Measurements from ENCODE around the gene PMM2. TPM values are rescaled to one million over a fixed set of nuclear protein-coding genes. Genes with fewer than 3 reads are reported as not detected.
A peak's percentile ranks its signal among the peaks of the same experiment; 100 is the strongest.
"Not testable (repeated sequence)": the region's sequence is repeated elsewhere in the genome, so short reads cannot be mapped to it uniquely, and the experiment has no call there.

The PMM2 gene
- total RNA-seq, 1 experiment from 2014 or later: 47.9 TPM

GRCh38 chr16:8816967-8817655 lies 19.5 kb downstream of the PMM2 start:
- no peak for DNase-seq (ENCODE audit: low read depth in 1 of 2, low spot score in 2 of 2)
- Histone ChIP-seq H3K36me3 (peaks cover 98% of the 10 kb centered on the region), H3K27ac (no peak overlapping the region)

GRCh38 chr16:8818504-8819270 lies 21.0 kb downstream of the PMM2 start:
- Histone ChIP-seq H3K36me3 (peaks cover 95% of the 10 kb centered on the region), H3K4me1 (replicated peaks) (no peaks in the 10 kb centered on the region), H3K4me3 (no peak overlapping the region), H3K9me3 (replicated peaks) (no peaks in the 10 kb centered on the region), H3K27me3 (replicated peaks) (no peaks in the 10 kb centered on the region), H3K27ac (no peak overlapping the region)
- no peak for DNase-seq (ENCODE audit: low read depth in 1 of 2, low spot score in 2 of 2)

More at GRCh38 chr16:8816967-8817655, 19.5 kb downstream of the PMM2 start:
- H3K9me3 ChIP-seq (replicated peaks): no peaks in the 10 kb centered on the region
- H3K4me3 ChIP-seq: no peak overlapping the region
- H3K27me3 ChIP-seq (replicated peaks): no peaks in the 10 kb centered on the region
- H3K4me1 ChIP-seq (replicated peaks): no peaks in the 10 kb centered on the region

- Histone ChIP-seq H3K4me3 (no peak overlapping the region), H3K27me3 (replicated peaks) (no peaks in the 10 kb centered on the region), H3K4me1 (replicated peaks) (no peaks in the 10 kb centered on the region), H3K9me3 (replicated peaks) (no peaks in the 10 kb centered on the region), H3K36me3 (peaks cover 95% of the 10 kb centered on the region), H3K27ac (no peak overlapping the region)
- DNase-seq (ENCODE audit: low read depth in 1 of 2, low spot score in 2 of 2): no peak
Measured at GRCh38 chr16:8819411-8820034, 21.9 kb downstream of the PMM2 start.

- no peaks in the 10 kb centered on the region for H3K4me1 ChIP-seq (replicated peaks)
- DNase-seq (ENCODE audit: low read depth in 1 of 2, low spot score in 2 of 2): no peak
- H3K27me3 ChIP-seq (replicated peaks): no peaks in the 10 kb centered on the region
- no peak overlapping the region for H3K27ac ChIP-seq
- H3K36me3 ChIP-seq: peaks cover 83% of the 10 kb centered on the region
- no peaks in the 10 kb centered on the region for H3K9me3 ChIP-seq (replicated peaks)
- no peak overlapping the region for H3K4me3 ChIP-seq
Measured at GRCh38 chr16:8822403-8822802, 24.8 kb downstream of the PMM2 start.

- Histone ChIP-seq H3K27ac (no peak overlapping the region), H3K4me3 (no peak overlapping the region), H3K27me3 (replicated peaks) (no peaks in the 10 kb centered on the region), H3K4me1 (replicated peaks) (no peaks in the 10 kb centered on the region), H3K36me3 (peaks cover 80% of the 10 kb centered on the region), H3K9me3 (replicated peaks) (no peaks in the 10 kb centered on the region)
- no peak for DNase-seq (ENCODE audit: low read depth in 1 of 2, low spot score in 2 of 2)
Measured at GRCh38 chr16:8826278-8826879, 28.7 kb downstream of the PMM2 start.

- Histone ChIP-seq H3K27me3 (replicated peaks) (no peaks in the 10 kb centered on the region), H3K4me3 (no peak overlapping the region), H3K4me1 (replicated peaks) (no peaks in the 10 kb centered on the region), H3K27ac (no peak overlapping the region), H3K36me3 (peaks cover 76% of the 10 kb centered on the region), H3K9me3 (replicated peaks) (no peaks in the 10 kb centered on the region)
- peak in 1 of 2 experiments; percentile 10 for DNase-seq (ENCODE audit: low read depth in 1 of 2, low spot score in 2 of 2)
Measured at GRCh38 chr16:8828541-8829165, 31.0 kb downstream of the PMM2 start.

- Histone ChIP-seq H3K4me3 (no peak overlapping the region), H3K27me3 (replicated peaks) (no peaks in the 10 kb centered on the region), H3K9me3 (replicated peaks) (no peaks in the 10 kb centered on the region), H3K27ac (no peak overlapping the region), H3K4me1 (replicated peaks) (no peaks in the 10 kb centered on the region), H3K36me3 (peaks cover 54% of the 10 kb centered on the region)
- DNase-seq (ENCODE audit: low read depth in 1 of 2, low spot score in 2 of 2): no peak
Measured at GRCh38 chr16:8831450-8831849, 33.8 kb downstream of the PMM2 start.

DNA sequence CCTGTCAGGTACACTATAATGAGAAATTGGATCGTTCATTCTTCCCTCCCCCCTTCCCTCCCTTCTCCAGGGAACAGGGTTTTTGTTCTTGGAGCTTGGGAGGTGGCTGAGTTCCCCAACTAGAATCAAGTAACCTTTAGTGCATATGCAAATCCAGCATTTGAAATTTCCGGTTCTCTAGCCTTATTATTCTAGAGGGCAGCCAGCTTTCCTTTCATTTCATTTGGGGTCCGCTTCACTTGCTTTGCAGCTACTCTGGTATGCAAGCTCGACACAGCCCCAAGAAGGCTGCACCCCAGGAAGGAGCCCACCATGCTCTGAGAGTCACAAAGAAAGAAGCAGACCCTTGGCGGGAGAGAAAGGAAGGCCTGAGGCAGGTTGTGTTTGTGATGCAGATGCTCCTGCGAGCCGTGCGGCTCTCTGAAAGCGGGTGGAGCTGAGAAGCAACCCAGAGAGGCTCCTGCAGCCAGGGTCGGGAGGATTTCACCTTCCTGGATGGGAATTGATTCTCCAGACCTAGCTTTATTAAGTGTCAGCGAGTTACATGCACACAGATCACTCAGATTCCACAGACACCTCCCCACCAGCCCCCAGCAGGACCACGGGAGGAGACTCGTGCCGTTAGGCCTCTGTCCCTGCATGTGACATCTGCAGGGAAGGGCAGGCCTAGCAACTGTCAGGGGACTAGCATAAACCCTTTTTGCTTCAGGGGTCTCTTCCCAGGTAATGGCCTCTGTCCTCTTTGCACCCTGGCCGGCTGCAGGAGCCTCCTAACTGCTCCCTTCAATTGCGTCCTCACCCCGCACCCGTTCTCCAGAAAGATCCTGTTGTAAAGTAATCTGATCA lies 34.5 kb downstream of the PMM2 start:
- Histone ChIP-seq H3K27me3 (replicated peaks) (no peaks in the 10 kb centered on the region), H3K4me1 (replicated peaks) (no peaks in the 10 kb centered on the region), H3K36me3 (peaks cover 49% of the 10 kb centered on the region), H3K4me3 (no peak overlapping the region), H3K27ac (no peak overlapping the region), H3K9me3 (replicated peaks) (no peaks in the 10 kb centered on the region)
- no peak for DNase-seq (ENCODE audit: low read depth in 1 of 2, low spot score in 2 of 2)

DNA sequence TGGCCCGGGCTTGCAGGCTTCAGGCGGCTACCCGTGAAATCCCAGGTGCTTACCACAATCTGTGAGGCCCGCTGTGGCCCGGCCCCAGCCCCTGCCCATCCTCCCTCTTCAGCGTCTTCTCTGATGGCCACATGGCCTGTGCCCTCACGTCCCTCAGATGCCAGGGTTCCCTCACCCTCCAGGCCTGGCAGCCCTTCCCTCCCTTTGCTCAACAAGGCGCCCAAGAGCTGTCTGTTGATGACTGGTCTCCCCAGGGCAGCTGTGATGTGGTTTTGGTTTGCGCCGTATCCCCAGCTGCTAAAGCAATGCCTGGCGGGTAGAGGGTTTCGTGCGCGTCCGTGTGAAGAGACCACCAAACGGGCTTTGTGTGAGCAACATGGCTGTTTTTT lies 35.1 kb downstream of the PMM2 start:
- DNase-seq (ENCODE audit: low read depth in 1 of 2, low spot score in 2 of 2): no peak
- no peaks in the 10 kb centered on the region for H3K9me3 ChIP-seq (replicated peaks)
- H3K27ac ChIP-seq: no peak overlapping the region
- no peak overlapping the region for H3K4me3 ChIP-seq
- no peaks in the 10 kb centered on the region for H3K27me3 ChIP-seq (replicated peaks)
- no peaks in the 10 kb centered on the region for H3K4me1 ChIP-seq (replicated peaks)
- H3K36me3 ChIP-seq: peaks cover 49% of the 10 kb centered on the region

DNA sequence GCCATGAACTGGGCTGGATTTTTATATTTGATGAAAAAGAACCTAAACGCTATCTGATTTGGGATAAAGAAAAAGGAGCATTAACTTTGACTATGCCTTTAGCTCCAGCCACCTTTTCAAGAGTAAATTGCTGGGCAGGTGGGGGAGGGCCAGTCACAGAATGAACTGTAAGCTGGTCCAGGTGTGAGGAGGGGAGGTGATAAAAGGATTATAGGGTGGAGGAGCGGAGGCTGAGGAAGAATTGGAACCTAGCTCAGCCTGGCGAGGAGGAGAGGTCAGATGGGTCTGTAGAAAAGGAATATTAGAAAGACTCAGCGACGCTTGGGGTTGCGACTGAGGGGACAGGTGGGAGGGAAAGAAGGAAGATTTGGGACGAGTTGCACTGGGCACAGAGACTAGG lies 39.2 kb downstream of the PMM2 start:
- H3K4me3 ChIP-seq; DNase-seq (ENCODE audit: low read depth in 1 of 2, low spot score in 2 of 2): not testable (repeated sequence)

DNA sequence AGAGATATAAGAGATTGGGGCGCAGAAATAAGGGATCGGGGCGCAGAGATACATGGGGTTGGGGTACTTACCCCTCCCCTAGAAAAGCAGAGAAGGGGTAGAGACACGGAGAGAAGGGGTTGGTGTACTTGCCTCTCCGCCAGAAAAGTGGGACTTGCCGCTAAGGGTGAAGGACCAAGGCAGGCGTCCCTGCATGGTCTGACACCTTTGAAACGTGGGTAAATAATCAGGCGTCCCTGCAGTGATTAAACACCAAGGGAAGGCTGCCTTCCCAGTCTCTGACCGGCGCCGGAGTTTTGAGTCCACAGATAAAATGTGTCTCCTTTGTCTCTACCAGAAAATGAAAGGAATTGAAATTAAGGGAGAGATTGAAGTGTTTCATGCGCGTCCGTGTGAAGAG lies 40.0 kb downstream of the PMM2 start:
- H3K27ac ChIP-seq; H3K4me1 ChIP-seq (replicated peaks); H3K27me3 ChIP-seq (replicated peaks); H3K4me3 ChIP-seq; H3K36me3 ChIP-seq; H3K9me3 ChIP-seq (replicated peaks); DNase-seq (ENCODE audit: low read depth in 1 of 2, low spot score in 2 of 2): not testable (repeated sequence)

More for the DNA sequence above, 39.2 kb downstream of the PMM2 start:
- not testable (repeated sequence) for H3K27me3 ChIP-seq (replicated peaks); H3K9me3 ChIP-seq (replicated peaks); H3K4me1 ChIP-seq (replicated peaks); H3K27ac ChIP-seq
- H3K36me3 ChIP-seq: peaks cover 11% of the 10 kb centered on the region

DNA sequence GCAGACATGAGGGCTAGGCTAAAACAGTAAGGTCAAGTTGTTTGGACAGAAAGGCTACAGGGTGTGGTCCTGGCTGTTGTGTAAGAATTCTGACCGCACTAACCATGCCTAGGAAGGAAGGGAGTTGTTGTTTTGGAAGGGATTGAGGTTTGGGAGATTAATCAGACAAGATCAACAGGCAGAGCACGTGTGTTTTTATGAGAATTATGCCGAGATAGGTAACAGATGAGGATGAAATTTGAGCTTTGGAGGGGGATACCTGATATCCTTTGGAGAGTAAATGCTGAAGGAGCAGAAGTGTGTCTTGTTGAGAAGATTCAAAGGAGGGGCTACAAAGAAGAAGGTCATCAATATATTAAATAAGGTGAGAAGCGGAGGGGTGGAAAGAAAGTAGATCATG lies 44.4 kb downstream of the PMM2 start:
- H3K27ac ChIP-seq; H3K27me3 ChIP-seq (replicated peaks); H3K9me3 ChIP-seq (replicated peaks); H3K4me3 ChIP-seq; DNase-seq (ENCODE audit: low read depth in 1 of 2, low spot score in 2 of 2); H3K4me1 ChIP-seq (replicated peaks): not testable (repeated sequence)
- H3K36me3 ChIP-seq: peaks cover 13% of the 10 kb centered on the region

DNA sequence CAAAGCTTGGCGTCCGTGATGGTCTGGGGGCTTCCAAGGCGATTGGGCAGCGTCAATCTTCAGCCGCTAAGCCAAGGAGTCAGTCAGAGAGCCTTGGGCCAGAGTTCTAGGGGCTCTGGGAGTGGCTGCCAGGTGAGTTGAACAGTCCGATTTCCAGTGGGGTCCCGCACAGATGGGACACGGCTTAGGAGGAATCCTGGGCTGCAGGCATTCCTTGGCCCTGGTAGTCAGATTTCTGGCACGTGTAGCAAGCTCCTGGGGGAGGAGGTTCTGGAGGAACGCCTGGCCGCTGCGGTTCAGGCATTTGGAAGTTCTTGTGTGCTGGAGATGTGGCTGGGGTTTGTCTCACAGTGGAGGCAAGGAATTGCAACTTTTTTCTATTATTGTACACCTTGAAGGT lies 45.7 kb downstream of the PMM2 start:
- H3K36me3 ChIP-seq: peaks cover 22% of the 10 kb centered on the region
- not testable (repeated sequence) for H3K9me3 ChIP-seq (replicated peaks); H3K4me3 ChIP-seq; H3K4me1 ChIP-seq (replicated peaks); H3K27me3 ChIP-seq (replicated peaks); H3K27ac ChIP-seq; DNase-seq (ENCODE audit: low read depth in 1 of 2, low spot score in 2 of 2)

Data from SJSA1 (cell line).